Adrenal gland (tissue), 12 donors: ENCODE results near the gene CCSER1. TPM values are rescaled to one million over a fixed set of nuclear protein-coding genes. Genes with fewer than 3 reads are reported as not detected.

Experiments
- DNase-seq, 7 donors: peaks; one replicate each; pipeline ENCODE4 v3.0.0-alpha.2; 2019 to 2020
- H3K27ac ChIP-seq, 5 donors: fragments of 200-600 bp; sonication (generic) in 4 of 5; 1 replicate in 3 of 5; 2 replicates in 2 of 5; pipeline versions ENCODE4 v1.5.1 to v1.8.0; 2016 to 2020; ENCODE audit warnings: mild to moderate bottlenecking in 1 of 5
- H3K27me3 ChIP-seq: fragments of 200-600 bp; 2 replicates; pipeline ENCODE4 v1.8.0; 2021
- H3K36me3 ChIP-seq, 2 donors: fragments of 200-600 bp; replicated peaks in 1 of 2; 1 replicate in 1 of 2; 2 replicates in 1 of 2; pipeline versions ENCODE4 v1.5.1 to v1.8.0; 2018 to 2022
- H3K4me1 ChIP-seq, 2 donors: fragments of 200-600 bp; replicated peaks in 1 of 2; 1 replicate in 1 of 2; 2 replicates in 1 of 2; pipeline versions ENCODE4 v1.5.1 to v1.8.0; 2018 to 2021
- H3K4me3 ChIP-seq, 4 donors: fragments of 200-600 bp; sonication (generic) in 3 of 4; one replicate each; pipeline ENCODE4 v1.5.1; 2016 to 2018
- H3K9me3 ChIP-seq, 3 donors: fragments of 200-600 bp; sonication (generic) in 1 of 3; replicated peaks in 1 of 3; 1 replicate in 2 of 3; 2 replicates in 1 of 3; pipeline versions ENCODE4 v1.5.1 to v1.8.0; 2016 to 2021
- POLR2A ChIP-seq, 2 donors: fragments of 450-650 bp; IDR thresholded peaks; one replicate each; pipeline ENCODE4 v1.6.1; 2017; ENCODE audit warnings: antibody characterized with exemption in 2 of 2, mild to moderate bottlenecking in 2 of 2, moderate library complexity in 1 of 2
- WGBS, 4 donors: extraction: QIAGEN DNeasy Blood & Tissue Kit in 2 of 4; methylation state at CpG; one replicate each; pipeline versions ENCODE4 v1.1.5 to v1.1.7; 2013 to 2017; 5-methylcytosine and 5-hydroxymethylcytosine counted together
- intact Hi-C, 2 donors: fragments of 100-400 bp; cut with DNase I; formaldehyde crosslinking; loops; one replicate each; pipeline versions ENCODE4 v1.14.1 to v1.15.0; 2022 to 2023
- polyA plus RNA-seq, 3 donors: library from polyadenylated mRNA; stranded (reverse); fragments of 200-250 nt in 2 of 3; fragments of 350-450 nt in 1 of 3; fragmentation: Illumina TruSeq in 1 of 3; extraction: RNeasy Lipid Tissue Mini Kit (QIAGEN cat#74804) in 1 of 3; gene quantifications; one replicate each; pipeline ENCODE4 v1.2.3, GENCODE V29; 2013 to 2014
- total RNA-seq, 9 donors: library from RNA; depleted of rRNA in 4 of 9; stranded (reverse); fragments of >200 nt in 4 of 9; fragments of 120-200 nt in 1 of 9; fragmentation: NEBNext Ultra II Directional in 1 of 9; extraction: Animal tissue kit (Norgen Biotek cat#: 25700) in 1 of 9; gene quantifications; one replicate each; pipeline versions ENCODE4 v1.1.0 to v1.2.4, GENCODE V29; 2013 to 2023
- TF ChIP-seq, protein P1 (sequence below), 6 experiments: fragments of 450-650 bp in 4 of 6; fragments of 200-600 bp in 2 of 6; sonication (generic) in 1 of 6; IDR thresholded peaks; 1 replicate in 5 of 6; 2 replicates in 1 of 6; pipeline versions ENCODE4 v1.5.1 to v1.8.0; 2016 to 2021; ENCODE audit warnings: antibody characterized with exemption in 6 of 6, mild to moderate bottlenecking in 2 of 6, moderate library complexity in 1 of 6
- donor health status: healthy with polysubstance abuse.
- donor health status: Bipolar disorder and iron deficiency.
- donor health status: DM: yes; HTN: yes; CAD: no.
- donor health status: DM: no; HTN: no; CAD: no.
- donor health status: DM: no; HTN: no; CAD: no.
- donor health status: DM: yes; HTN: yes; CAD: no.

CCSER1 gene
- total and polyA plus RNA-seq, 12 donors, result 0.14 to 11.7 (median 2.3) TPM; not detected in 1

GRCh38 chr4:90753068-90753467 lies 625.9 kb downstream of the CCSER1 start:
- H3K4me3 ChIP-seq, result no peak overlapping the region
- no peak overlapping the region for H3K27ac ChIP-seq
- no peaks in the 10 kb centered on the region for H3K27me3 ChIP-seq
- no peaks in the 10 kb centered on the region for H3K36me3 ChIP-seq
- TF ChIP-seq POLR2A (IDR thresholded peaks at IDR 0.05), result no peak
- TF ChIP-seq, protein P1, sequence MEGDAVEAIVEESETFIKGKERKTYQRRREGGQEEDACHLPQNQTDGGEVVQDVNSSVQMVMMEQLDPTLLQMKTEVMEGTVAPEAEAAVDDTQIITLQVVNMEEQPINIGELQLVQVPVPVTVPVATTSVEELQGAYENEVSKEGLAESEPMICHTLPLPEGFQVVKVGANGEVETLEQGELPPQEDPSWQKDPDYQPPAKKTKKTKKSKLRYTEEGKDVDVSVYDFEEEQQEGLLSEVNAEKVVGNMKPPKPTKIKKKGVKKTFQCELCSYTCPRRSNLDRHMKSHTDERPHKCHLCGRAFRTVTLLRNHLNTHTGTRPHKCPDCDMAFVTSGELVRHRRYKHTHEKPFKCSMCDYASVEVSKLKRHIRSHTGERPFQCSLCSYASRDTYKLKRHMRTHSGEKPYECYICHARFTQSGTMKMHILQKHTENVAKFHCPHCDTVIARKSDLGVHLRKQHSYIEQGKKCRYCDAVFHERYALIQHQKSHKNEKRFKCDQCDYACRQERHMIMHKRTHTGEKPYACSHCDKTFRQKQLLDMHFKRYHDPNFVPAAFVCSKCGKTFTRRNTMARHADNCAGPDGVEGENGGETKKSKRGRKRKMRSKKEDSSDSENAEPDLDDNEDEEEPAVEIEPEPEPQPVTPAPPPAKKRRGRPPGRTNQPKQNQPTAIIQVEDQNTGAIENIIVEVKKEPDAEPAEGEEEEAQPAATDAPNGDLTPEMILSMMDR (IDR thresholded peaks at IDR 0.05), result no peak
- no peak for DNase-seq
- intact Hi-C loops, result no loop called here
- no peaks in the 10 kb centered on the region for H3K4me1 ChIP-seq
- no peaks in the 10 kb centered on the region for H3K9me3 ChIP-seq

DNA sequence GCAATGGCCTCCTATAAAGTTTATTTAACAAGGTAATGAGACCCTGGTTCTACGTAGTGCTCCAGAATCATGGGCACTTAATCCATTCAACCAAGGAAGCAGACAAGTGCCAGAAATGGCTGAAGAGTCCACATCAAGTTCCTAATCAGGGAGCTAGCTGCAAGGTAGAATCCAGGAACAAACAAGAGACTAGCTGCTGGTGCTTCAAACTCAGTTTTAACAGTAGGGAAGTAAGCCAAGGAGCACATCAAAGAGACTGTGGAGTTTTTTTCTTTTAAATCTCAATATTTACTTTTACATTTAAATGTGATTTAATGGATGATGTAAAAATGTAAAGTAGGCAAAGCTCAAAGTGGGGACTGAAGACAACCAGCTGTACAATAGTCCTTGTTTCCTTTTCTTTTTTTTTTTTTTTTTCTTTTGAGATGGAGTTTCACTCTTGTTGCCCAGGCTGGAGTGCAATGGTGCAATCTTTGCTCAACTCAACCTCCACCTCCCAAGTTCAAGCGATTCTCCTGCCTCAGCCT lies 630.4 kb downstream of the CCSER1 start:
- Histone ChIP-seq H3K4me3 (no peak overlapping the region), H3K27me3 (no peaks in the 10 kb centered on the region), H3K9me3 (no peaks in the 10 kb centered on the region), H3K27ac (no peak overlapping the region), H3K4me1 (no peaks in the 10 kb centered on the region), H3K36me3 (no peaks in the 10 kb centered on the region)
- intact Hi-C loops, result no loop called here
- TF ChIP-seq POLR2A (IDR thresholded peaks at IDR 0.05), result no peak
- TF ChIP-seq, protein P1 (IDR thresholded peaks at IDR 0.05), result no peak
- 89 to 93% (median 91%) methylated on average over 2 of the region's 2 CpGs for WGBS, 4 donors
- DNase-seq, result no peak

DNA sequence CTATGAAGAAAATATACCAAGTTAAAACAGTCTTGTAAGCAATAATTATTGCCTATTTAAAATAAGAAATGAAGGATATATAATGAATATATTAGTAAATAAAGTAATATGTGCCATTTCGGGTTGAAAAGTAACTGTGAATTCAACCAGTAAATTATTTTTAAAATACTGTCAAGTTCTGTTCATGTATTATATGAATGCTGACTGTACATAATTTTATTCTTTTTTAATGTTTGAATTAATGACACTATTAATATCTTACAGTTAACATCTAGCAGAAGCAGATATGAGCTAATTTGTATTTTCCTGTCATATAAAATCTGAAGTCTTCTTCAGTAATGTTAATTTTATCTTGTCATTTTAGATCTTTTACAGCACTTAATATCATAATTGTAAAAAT lies 632.9 kb downstream of the CCSER1 start:
- no peak for TF ChIP-seq POLR2A (IDR thresholded peaks at IDR 0.05)
- TF ChIP-seq, protein P1 (IDR thresholded peaks at IDR 0.05), result no peak
- Histone ChIP-seq H3K36me3 (no peaks in the 10 kb centered on the region), H3K27me3 (no peaks in the 10 kb centered on the region), H3K27ac (no peak overlapping the region), H3K4me3 (no peak overlapping the region), H3K4me1 (no peaks in the 10 kb centered on the region), H3K9me3 (no peaks in the 10 kb centered on the region)
- intact Hi-C loops, result no loop called here
- DNase-seq, result no peak
- 47 to 75% (median 70%) methylated on average over 1 of the region's 1 CpG for WGBS, 4 donors

DNA sequence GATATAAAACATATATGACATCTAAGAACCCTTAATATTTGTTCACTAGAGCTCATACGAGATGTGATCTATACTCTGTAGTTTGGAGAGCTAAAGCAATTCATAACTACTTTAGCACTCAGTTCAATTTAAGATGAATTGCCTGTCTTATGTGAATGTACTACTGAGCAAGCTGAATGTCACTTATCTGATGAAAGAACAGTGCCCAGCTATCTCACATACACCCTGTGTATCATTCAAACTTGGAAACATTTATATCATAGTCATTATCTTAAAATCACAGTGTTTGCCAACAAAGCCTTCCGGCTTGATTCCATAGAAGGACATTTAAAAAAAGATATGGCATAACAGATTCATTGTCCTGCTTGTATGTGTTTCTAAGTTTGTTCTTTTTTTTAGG lies 639.6 kb downstream of the CCSER1 start:
- TF ChIP-seq POLR2A (IDR thresholded peaks at IDR 0.05), result no peak
- TF ChIP-seq, protein P1 (IDR thresholded peaks at IDR 0.05), result no peak
- Histone ChIP-seq H3K9me3 (no peaks in the 10 kb centered on the region), H3K4me3 (no peak overlapping the region), H3K27ac (no peak overlapping the region), H3K4me1 (no peaks in the 10 kb centered on the region), H3K27me3 (no peaks in the 10 kb centered on the region), H3K36me3 (no peaks in the 10 kb centered on the region)
- intact Hi-C loops, result no loop called here
- no peak for DNase-seq
- WGBS, 4 donors, result 49 to 58% (median 51%) methylated on average over 2 of the region's 2 CpGs
